GM12892 (cell line): ENCODE data around the gene LBR.

Source experiments
- POLR2A ChIP-seq: IDR thresholded peaks from 2 replicates; pipeline ENCODE4 v1.6.1; 2011; ENCODE audit warnings: low read depth, low read length, control low read depth
- POLR2AphosphoS5 ChIP-seq: IDR thresholded peaks from 2 replicates; pipeline ENCODE4 v1.6.1; 2011; ENCODE audit warnings: low read depth, low read length, control low read depth
- TAF1 ChIP-seq: IDR thresholded peaks from 2 replicates; pipeline ENCODE4 v1.6.1; 2011; ENCODE audit warnings: low read depth, mild to moderate bottlenecking, control low read depth, low read length, borderline replicate concordance

GRCh38 chr1:225415307-225415706, 12.5 kb downstream of the LBR start:
- no peak for TF ChIP-seq TAF1
- no peak for TF ChIP-seq POLR2AphosphoS5
- TF ChIP-seq POLR2A: no peak
